ENCODE measurements around the gene TCERG1. TPM values are rescaled to one million over a fixed set of nuclear protein-coding genes. Genes with fewer than 3 reads are reported as not detected.

The TCERG1 gene
- total and polyA plus RNA-seq, 9 of the 15 experiments (the other 6 are each of a cell fraction or from before 2014, with no cell fraction given), result 50.3 to 148 (median 119) TPM

DNA sequence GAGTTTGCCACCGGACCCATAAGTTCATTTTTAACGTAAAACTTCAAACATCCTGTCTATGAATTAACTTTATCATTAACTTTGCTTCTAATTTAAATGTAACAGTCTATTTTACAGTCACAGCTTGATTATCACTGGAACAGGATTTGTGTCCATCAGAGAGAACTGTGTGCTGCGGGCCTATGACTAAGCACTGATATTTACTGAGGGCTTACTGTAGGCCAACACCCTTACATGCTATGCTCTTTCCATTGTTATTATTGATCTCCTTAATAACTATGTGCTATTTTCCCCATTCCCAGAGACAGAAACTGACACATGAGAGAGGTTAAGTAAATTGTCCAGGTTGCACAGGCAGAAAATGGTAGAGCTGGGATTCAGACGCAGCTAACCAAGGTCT lies 92.8 kb downstream of the TCERG1 start:
- Histone ChIP-seq H4K20me1 (replicated peaks; ENCODE audit: control insufficient read depth, insufficient read depth, low read length) (no peaks in the 10 kb centered on the region), H3K9me1 (ENCODE audit: control insufficient read depth, insufficient read depth, low read length) (no peaks in the 10 kb centered on the region), H3K36me3 (ENCODE audit: control insufficient read depth, insufficient read depth, low read length) (no peaks in the 10 kb centered on the region), H3K4me2 (ENCODE audit: insufficient read depth, low read length) (no peak overlapping the region), H3K9ac (ENCODE audit: insufficient read depth in 1 of 2, low read depth in 2 of 2, low read length in 2 of 2) (no peak overlapping the region), H3K79me2 (ENCODE audit: control insufficient read depth, insufficient read depth, low read length) (no peaks in the 10 kb centered on the region), H2AFZ (ENCODE audit: low read depth, low read length) (no peak overlapping the region), H3K27me3 (ENCODE audit: control insufficient read depth in 2 of 2, insufficient read depth in 2 of 2, low read length in 2 of 2) (peaks cover 0 to 13% of the 10 kb centered on the region in 2 experiments; a peak in 2 of 5 replicates), H3K9me3 (replicated peaks; ENCODE audit: control insufficient read depth, insufficient read depth, low read depth, low read length) (no peaks in the 10 kb centered on the region), H3K4me1 (replicated peaks in 1 of 2; ENCODE audit: control insufficient read depth in 2 of 2, insufficient read depth in 2 of 2, low read length in 2 of 2) (no peaks in the 10 kb centered on the region), H3K4me3 (no peak overlapping the region), H3K27ac (ENCODE audit: extremely low read depth, low read depth, low read length) (no peak overlapping the region)
- DNase-seq (ENCODE audit: extremely low read depth in 1 of 4, low spot score in 3 of 4) (no peak), ATAC-seq (no peak), FAIRE-seq (no peak)
- POLR2A ChIA-PET, result interaction anchor here (1.5 kb wide), 1 partner anchor 8 kb away, joined by 3 read pairs; no protein-coding TSS in a partner anchor
- no peak for TF ChIP-seq ZKSCAN3 (CRISPR knock-in tag; IDR thresholded peaks at IDR 0.05)
- TF ChIP-seq ZNF197 (CRISPR knock-in tag; IDR thresholded peaks at IDR 0.05; ENCODE audit: low read depth), result no peak
- TF ChIP-seq, protein P1, sequence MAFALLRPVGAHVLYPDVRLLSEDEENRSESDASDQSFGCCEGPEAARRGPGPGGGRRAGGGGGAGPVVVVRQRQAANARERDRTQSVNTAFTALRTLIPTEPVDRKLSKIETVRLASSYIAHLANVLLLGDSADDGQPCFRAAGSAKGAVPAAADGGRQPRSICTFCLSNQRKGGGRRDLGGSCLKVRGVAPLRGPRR (CRISPR knock-in tag; IDR thresholded peaks at IDR 0.05), result no peak
- TF ChIP-seq, protein P2, sequence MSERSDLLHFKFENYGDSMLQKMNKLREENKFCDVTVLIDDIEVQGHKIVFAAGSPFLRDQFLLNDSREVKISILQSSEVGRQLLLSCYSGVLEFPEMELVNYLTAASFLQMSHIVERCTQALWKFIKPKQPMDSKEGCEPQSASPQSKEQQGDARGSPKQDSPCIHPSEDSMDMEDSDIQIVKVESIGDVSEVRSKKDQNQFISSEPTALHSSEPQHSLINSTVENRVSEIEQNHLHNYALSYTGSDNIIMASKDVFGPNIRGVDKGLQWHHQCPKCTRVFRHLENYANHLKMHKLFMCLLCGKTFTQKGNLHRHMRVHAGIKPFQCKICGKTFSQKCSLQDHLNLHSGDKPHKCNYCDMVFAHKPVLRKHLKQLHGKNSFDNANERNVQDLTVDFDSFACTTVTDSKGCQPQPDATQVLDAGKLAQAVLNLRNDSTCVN (CRISPR knock-in tag; IDR thresholded peaks at IDR 0.05), result no peak
- TF ChIP-seq TCFL5 (CRISPR knock-in tag; conservative IDR thresholded peaks at IDR 0.05), result no peak
- no peak for TF ChIP-seq TRIM28 (IDR thresholded peaks at IDR 0.05)
- no peak for TF ChIP-seq BRCA1 (IDR thresholded peaks at IDR 0.05)
- TF ChIP-seq BRCA1 (CRISPR knock-in tag; IDR thresholded peaks at IDR 0.05), result no peak
- TF ChIP-seq, protein P3, sequence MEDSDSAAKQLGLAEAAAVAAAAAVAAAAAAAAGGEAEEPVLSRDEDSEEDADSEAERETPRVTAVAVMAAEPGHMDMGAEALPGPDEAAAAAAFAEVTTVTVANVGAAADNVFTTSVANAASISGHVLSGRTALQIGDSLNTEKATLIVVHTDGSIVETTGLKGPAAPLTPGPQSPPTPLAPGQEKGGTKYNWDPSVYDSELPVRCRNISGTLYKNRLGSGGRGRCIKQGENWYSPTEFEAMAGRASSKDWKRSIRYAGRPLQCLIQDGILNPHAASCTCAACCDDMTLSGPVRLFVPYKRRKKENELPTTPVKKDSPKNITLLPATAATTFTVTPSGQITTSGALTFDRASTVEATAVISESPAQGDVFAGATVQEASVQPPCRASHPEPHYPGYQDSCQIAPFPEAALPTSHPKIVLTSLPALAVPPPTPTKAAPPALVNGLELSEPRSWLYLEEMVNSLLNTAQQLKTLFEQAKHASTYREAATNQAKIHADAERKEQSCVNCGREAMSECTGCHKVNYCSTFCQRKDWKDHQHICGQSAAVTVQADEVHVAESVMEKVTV (CRISPR knock-in tag; IDR thresholded peaks at IDR 0.05), result no peak
- no peak for TF ChIP-seq ZNF551 (CRISPR knock-in tag; IDR thresholded peaks at IDR 0.05)
- in situ Hi-C loops (cut with MboI) (loop anchor here (5.0 kb wide), 2 partner anchors 417 to 647 kb away; no protein-coding TSS in a partner anchor), intact Hi-C loops (cut with micrococcal nuclease) (loop anchor here (5.0 kb wide), 1 partner anchor 1037 kb away; no protein-coding TSS in a partner anchor)
- 0% methylated on average over 4 of the region's 4 CpGs for WGBS (ENCODE audit: insufficient coverage, low coverage, missing lambda C conversion rate)
- CTCF ChIA-PET (ENCODE audit: low intra/inter-chr PET ratio), result no interaction called here
- BruUV-seq (replicated peaks), result no TSS peak
